ENCODE measurements around the gene FMO5.
"Not testable (repeated sequence)": the region's sequence is repeated elsewhere in the genome, so short reads cannot be mapped to it uniquely, and the experiment has no call there.

The FMO5 gene

DNA sequence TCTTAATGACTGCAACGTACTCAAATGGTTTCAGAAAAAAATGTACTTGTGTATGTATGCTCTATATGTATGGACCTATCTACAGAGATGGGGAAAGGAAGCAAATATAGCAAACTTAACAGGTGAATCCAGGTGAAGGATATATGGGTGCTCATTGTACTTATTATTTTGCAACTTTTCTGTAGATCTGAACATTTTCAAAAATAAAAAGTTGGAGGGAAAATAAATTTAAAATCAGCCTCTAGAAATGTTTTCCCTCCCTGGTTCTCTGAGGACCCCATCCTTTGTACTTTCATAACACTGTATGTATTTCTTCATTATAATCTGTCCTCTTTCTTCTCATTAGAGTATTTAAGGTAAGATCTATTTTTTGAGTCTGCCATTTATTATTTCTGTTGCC is 17.9 kb downstream of the FMO5 start:
- no peak for DNase-seq (ENCODE audit: low spot score)

DNA sequence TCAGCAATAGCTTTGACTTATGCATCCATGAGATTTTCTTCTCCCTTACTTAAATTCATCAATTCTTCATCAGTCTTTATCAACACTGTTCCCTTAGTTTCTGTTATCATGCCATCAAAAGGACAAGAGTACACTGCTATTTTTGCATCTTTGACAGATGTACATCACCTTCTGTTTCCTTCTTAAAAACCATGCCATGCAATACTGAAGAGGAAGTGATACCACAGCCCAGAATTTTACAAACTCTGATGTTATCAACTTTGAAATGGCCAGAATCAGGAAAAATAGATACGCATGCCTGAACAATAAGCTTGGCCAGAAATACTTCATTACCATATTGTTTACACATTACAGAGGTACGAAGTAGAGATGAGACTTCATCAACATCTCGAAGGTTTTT is 21.1 kb downstream of the FMO5 start:
- no peak for DNase-seq (ENCODE audit: low spot score)

DNA sequence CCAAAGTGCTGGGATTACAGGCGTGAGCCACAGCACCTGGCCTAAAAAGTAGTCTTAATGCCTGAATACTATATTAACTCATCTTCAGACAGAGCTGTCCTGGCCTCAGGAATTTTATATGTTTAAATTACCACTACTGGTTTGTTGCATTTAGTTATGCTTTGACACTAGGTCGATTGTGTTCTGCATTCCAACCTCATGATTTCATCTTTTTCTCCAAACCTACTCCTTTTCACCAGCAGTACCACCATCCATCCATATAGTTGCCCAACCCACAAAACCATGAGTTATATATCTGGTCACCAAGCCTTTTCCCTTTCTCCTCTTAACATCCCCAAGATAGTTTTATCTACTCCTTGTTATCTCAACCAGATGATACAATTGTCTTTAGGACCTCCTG is 22.6 kb downstream of the FMO5 start:
- DNase-seq (ENCODE audit: low spot score): no peak

DNA sequence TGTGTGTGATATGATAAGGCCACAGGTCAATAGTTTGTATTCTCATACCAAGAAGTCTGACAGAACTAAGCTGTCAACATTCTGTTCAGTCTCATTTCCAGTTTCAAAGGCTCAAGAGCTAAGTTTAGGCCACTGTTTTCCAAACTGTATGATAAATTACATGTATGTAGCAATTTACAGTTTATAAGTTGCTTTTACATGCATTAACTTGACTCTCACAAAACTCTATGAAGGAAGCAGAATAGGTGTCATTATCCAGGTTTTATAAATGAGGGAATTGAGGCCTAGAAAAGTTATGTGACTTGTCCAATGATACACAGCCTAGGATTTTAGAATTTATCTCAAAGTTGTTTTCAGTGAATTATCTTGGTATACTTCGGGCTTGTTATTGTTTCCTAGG is 23.4 kb downstream of the FMO5 start:
- DNase-seq (ENCODE audit: low spot score): no peak

DNA sequence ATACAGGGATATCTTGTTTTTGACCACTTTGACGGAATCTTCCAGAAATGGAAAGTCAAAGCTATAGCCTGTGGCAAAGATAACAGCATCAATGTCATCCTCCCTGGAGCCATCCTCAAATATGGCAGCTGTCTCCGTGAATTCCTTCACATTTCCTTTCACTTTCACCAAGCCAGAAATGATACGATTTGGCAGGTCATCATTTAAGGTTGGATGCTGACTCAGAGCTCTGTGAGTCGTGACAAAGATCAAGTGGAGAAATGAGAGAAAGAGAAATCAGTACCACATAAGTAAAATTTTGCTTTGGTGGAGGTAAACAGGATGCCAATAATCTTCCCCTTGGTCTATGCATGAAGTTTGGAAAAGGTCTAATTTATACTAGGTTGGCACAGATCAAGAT is 23.9 kb downstream of the FMO5 start:
- DNase-seq (ENCODE audit: low spot score): no peak

DNA sequence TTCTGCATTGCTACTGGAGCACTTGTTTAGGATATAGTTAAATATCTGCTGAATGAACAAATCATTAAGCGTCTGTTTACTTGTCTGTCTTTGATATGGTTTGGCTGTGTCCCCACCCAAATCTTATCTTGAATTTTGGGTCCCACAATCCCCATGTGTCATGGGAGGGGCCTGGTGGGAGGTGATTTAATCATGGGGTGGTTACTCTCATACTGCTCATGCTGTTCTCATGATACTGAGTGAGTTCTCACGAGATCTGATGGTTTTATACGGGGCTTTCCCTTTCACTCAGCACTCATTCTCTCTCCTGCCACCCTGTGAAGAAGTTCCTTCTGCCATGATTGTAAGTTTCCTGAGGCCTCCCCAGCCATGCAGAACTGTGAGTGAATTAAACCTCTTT is 27.8 kb downstream of the FMO5 start:
- not testable (repeated sequence) for DNase-seq (ENCODE audit: low spot score)

DNA sequence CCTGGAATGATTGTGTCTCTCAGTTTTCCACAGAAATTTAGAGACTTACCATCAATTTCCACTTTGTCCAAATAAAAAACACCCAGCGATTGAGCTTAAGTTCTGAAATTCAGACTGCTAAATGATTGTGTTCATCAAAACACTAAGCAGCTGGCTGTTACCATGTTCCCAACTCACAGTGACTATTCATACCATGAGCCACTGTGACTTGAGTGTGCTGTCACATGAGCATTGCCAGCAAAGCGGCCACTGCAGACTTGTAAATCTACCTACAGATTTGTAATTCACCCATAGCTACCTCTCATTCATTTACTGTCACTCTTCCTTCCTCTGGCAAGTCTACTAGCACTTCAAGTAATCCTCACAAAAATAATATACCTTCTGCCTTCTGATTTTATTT is 35.6 kb downstream of the FMO5 start:
- DNase-seq (ENCODE audit: low spot score): no peak

DNA sequence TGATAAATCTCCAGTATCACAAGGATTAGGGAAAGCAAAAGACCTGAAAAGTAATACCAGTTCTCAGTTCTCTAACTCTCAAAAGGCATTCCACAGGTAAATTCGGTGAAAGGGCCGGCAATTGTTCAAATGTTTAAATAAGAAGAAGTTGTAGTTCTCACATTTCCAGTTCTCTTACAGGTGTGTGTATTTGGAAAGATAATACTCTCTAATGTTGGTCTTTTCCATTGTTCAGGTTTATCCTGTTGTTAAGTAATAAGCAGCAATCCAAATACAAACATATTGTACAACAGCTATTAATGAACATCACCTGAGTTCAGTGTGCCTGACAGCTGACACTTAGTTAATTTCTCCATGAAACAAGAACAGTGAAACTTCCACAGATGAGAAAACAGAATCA is 39.7 kb downstream of the FMO5 start:
- DNase-seq (ENCODE audit: low spot score): no peak

DNA sequence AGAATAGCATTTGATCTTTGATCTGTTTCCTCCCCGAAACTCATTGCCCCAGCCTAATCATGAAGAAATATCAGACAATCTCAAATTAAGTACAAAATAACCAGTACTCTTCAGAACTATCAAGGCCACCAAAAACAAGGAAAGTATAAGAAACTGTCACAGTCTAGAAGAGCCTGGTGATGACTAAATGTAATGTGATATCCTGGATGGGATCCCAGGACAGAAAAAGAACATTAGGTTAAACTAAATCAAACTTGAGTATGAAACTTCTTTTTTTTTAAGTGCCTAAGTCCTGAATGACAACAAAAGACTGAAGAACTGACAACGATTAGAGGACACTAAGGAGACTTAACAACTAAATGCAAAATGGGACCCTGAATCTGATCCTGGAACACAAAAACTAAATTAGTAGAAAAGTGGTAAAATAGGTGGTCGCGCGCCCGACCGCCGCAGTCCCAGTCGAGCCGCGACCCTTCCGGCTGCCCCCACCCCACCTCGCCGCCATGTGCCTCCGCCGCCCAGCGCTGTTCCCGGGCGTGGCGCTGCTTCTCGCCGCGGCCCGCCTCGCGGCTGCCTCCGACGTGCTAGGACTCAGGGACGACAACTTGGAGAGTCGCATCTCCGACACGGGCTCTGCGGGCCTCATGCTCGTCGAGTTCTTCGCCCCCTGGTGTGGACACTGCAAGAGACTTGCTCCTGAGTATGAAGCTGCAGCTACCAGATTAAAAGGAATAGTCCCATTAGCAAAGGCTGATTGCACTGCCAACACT is 47.3 kb downstream of the FMO5 start:
- peak; percentile 24 for DNase-seq (ENCODE audit: low spot score)

DNA sequence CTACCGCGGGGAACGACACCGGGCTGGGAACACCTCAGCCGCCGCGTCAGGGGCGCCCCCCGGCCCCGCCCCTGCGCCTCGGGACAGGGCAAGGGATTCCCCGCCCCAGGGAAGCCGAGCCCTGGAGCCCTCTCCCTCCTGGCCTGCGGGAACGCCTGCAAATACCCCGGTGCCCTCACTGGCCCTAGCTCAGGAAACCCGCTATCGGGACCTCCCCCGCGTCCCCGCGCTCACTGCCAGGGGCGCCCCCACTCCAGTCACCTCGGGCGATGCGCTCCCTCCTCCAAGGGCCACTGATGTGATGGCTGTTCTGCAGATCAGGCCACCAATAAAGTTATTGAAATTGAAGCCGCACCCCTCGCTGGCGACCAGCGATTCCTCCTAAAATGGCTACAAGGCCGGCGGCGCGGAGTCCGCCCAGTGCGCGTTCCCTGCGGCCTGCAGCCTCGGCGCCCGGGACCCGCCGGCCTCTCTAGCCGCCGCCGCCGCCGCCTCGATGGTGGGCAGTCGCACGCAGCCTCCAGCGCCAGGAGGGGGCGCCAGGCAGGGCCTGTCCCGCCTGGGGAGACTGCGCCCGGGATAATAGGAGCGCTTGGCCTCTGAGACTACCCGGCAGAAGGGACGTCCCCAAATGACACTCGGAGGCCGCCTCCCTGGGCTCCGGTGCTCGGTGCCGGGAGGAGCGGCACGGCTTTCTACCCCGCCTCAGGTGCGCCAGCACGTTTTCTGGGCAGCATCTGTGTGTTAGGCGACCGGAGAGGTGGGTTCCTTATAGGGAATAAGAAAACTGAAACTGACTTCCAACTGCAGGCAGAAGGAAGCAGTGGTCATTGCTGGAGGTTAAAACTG is 52.7 kb downstream of the FMO5 start, which contains the start of gene PRKAB2:
PRKAB2 (minus strand) TSS at position 303 of the 849 bp plus-strand sequence. CDS start 326 bp downstream, outside the sequence.
- DNase-seq (ENCODE audit: low spot score): peak; percentile 93

DNA sequence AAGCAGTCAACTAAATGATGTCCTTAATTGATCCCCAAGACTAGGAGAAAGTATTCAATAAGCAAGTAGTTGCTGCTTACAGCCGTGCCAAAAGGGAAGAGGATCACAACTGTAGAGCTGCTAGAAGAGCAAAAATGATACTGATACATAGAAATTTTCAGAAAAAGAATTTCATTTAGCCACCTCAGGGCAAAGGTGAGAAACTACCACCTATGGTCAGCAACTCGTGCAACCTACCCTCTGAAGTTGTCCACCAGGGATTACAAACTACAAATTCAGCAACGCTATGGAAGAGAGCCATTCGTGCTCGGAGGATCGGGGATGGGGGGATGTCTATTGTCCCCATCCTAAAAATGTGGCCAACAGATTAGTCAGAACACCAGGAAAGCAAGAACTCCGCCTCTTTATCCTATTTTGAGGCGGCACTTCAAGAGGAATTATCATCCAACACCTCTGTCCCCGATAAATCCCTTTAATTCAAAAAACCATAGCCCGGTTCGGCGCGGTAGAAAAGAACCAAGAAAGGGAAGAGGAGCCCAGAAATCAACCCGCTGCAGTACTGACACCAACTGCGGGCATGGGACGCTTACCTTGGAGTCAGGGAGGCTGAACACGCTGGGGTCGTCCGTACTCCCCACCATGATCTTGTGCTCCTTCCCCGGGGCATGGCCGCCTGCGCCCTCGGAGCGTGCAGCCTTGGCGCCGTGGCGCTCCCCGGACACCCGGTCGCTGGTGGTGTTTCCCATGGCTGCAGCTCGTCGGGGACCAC is 53.6 kb downstream of the FMO5 start:
- peak; percentile 19 for DNase-seq (ENCODE audit: low spot score)

DNA sequence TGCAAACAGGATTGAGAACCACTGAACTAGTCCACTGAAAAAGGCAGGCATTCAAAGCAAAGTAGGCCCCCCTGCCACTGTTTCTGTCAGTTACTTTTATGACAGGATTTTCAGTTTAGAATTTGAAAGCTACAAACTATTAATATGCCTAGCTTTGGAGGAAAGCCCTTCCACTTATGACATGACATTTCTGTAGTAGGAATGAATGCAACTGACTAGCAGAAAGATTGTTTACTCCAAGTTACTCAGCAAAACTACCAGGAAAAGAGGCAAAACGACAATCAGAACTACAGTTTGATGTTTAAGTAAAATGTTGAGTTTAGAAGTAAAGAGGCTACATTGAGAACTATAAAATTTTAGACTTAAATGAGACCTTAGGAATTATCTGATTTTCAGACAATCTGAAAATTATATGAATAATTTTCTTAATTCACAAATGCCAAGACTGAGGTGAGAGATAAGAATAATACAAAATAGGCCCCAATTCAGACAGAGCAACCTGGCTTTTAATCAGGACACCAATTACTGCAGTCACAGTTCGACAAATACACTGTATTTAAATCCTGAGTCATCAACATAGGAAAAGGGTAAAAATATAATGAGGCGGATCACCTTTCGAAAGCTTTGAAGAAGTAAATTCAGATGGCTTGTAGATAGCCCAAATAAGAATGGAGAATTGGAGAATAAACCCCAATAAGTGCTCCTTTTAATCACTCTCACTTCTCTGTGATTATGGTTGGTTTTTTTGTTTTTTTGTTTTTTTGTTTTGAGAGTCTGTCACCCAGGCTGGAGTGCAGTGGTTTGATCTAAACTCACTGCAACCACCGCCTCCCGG is 55.1 kb downstream of the FMO5 start:
- DNase-seq (ENCODE audit: low spot score): no peak

DNA sequence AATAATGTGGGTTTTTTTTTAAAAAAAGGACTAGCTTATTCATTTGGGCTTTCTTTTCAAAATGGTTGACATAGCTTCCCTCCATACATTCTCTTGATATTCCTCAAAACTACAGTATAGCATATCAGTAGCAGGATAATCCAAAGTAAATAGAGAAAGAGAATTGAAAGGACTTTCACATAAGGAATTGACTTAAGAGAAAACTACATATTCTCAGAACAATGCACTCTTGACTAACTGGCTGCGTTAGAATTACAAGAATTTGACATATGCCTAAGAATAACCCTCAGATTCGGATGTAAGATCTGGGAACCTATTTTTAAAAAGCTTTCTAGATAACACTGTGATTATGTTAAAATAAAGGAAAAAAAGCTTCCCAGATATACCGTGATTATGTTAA is 56.0 kb downstream of the FMO5 start:
- no peak for DNase-seq (ENCODE audit: low spot score)

DNA sequence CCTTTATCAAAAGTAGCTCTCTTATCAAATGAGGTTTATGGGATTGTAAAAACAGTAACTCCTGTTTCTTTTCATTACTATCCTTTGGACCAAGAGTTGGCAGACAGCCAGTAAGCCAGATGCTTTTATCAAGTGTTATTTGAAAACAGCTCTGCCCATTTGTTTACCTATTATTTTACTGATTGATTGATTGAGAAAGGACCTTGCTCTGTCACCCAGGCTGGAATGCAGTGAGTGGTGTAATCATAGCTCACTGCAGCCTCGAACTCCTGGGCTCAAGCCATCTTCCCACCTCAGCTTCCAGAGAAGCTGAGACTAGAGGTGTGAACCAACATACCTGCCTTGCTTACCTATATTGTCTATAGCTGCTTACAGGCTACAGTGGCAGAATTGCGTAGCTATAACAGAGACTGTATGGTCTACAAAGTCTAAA is 56.5 kb downstream of the FMO5 start:
- no peak for DNase-seq (ENCODE audit: low spot score)

DNA sequence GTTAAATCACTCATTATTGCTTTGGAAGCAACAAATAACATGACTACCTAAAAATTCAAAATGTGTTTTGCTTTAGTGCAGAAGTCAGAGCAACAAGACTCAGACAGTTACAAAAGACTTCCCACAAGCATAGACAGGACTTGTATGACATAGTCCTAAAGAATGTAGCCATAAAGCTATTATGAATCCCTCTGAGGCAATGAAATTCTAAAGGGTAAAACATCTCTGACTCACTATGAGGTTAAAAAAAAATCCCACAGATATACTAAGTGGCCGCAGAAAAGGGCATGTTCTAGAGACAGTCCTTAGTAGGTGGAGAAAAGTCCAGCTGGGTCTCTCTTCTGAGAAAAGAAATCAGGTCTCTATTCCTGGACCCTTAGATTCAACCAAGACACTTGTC is 57.8 kb downstream of the FMO5 start:
- peak; percentile 92 for DNase-seq (ENCODE audit: low spot score)

DNA sequence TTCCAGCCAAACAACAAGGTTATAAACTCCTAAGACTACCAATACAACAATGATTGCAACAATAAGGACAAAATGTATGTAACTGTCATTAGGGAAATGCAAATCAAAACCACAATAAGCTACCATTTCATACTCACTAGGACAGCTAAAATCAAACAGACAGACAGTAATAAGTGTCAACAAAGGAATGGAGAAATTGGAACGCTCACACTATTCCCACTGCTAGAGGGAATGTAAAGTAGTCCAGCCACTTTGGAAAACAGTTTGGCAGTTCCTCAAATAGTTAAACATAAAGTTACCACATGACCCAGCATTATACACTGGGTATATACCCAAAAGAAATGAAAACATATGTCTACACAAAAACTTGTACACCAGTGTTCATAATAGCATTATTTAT is 62.1 kb downstream of the FMO5 start:
- no peak for DNase-seq (ENCODE audit: low spot score)

DNA sequence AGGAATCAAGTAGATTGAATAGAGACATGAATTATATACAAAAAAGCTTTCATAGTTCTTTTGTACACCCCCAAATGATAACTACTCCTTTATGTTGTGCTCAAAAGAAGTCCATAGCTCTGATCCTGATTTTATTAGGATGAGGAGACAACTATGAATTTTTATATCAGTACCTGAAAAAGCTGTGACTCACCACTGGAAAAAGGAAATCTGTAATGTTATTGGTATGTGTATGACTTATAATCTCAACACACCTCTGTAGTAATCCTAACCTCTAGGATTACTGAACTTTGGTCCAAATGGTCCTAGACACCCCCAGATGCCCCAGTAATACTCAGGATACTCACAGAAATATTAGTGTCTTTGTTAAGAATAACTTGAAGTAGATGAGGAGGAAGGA is 63.0 kb downstream of the FMO5 start:
- no peak for DNase-seq (ENCODE audit: low spot score)

DNA sequence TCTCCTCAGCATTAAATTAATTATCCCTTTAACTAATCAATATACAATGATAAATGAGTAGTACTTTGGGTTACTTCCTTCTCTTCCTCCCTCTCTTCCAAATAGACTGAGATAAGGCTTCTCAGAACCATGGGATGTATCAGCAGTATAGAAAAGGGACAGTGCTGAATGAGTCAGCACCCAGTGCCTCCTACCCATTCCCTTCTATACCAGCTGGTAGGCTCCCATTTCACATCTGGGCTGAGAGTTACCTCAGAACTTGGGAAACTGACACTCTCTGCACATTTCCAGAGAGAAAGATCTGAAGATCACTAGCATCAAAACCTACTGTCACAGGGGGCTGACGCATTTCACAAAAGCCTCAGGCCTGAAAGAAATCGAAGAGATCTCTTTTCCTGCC is 68.0 kb downstream of the FMO5 start:
- not testable (repeated sequence) for DNase-seq (ENCODE audit: low spot score)

DNA sequence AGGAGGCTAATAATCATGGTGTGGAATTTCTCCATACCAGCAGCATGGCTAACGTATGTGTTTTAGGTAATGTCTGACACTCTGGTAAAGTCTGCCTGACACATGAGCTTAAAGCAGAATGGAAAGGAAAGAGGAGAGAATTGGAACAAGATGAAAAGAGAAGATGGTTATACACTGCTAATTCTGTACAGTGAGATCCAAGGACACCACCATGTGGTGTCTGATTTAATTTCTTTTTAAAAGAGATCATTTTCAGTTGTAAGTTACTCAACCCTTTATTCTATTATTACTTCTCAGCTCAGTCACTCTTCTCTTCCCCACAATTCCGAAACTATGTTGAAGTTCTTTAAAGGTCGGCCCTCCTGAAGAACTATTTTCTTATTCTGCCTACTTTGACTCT is 68.5 kb downstream of the FMO5 start:
- DNase-seq (ENCODE audit: low spot score): no peak

DNA sequence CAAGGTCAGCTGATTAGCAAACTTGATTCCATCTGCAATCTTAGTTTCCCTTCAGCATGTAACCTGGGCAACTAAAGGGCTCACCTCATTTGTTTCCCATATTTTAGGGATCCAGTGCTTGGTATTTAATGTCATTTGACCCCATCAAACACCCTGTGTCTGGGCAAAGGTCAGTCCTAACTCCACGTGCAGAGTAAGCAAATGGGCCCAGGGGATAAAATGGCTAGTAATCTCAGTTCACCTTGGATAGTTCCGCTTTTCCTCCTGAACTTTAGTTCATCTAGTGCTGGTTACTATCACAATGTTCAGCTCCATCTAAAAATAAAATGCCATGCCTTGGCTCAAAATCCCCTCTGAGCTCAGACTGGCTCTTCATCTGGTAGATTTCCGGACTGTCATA is 72.4 kb downstream of the FMO5 start:
- DNase-seq (ENCODE audit: low spot score): no peak

DNA sequence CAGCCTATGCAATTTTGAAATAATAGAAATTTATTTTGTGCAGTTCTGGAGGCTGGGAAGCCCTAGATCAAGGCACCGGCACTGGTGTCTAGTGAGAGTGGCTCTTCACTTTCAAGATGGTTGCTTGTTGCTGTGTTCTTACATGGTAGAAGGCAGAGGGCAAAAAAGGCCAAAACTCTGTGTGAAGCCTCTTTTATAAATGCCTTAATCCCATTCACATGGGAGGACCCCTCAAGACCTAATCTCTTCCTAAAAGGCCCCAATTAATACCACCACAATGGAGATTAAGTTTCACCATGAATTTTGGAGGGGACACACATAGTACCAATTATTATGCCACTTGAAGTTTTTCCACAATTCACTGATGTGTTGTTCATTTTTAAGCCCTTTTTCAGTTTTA is 73.9 kb downstream of the FMO5 start:
- no peak for DNase-seq (ENCODE audit: low spot score)

DNA sequence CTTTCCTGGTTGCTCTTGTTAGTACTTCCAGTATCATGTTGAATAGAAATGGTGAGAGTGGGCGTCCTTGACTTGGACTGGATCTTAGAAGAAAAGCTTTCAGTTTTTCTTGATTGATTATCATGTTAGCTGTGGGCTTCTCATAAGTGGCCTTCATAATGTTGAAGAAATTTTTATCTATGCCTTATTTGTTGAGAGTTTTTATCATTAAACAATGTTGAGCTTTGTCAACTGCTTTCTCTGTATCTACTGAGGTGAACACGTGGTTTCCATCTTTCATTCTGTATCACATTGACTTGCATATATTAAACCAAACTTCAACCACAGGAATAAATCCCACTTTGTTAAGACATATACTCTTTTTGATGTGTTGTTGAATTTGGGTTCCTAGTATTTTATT is 82.3 kb downstream of the FMO5 start:
- no peak for DNase-seq (ENCODE audit: low spot score)

Data from AG08395 (cell line).